Measurements from ENCODE around the gene HCFC1.

DNA sequence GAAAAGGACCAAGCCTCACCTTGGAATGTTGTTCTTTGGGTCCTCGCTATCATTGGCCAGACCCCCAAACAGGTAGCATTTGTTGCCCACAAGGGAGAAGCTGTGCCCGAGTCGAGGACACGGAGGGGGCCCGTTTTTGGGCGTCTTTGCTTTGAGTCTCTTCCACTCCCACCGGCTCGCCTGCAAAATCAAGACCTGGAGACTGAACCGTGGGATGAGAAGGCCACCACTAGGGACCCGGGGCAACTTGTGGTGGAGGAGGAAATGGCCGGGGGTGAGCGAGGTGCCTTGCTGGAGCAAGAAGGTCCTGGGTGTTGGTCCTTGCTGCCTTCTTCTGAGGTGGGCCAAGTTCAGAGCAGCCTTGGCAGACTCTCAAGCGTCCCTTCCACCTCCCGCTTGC lies 7.5 kb downstream of the HCFC1 start:
- TF ChIP-seq CTCF (IDR thresholded peaks at IDR 0.05; ENCODE audit: poor library complexity) (no peak), EZH2 (IDR thresholded peaks at IDR 0.05; ENCODE audit: borderline replicate concordance) (no peak), EZH2phosphoT487 (IDR thresholded peaks at IDR 0.05; ENCODE audit: low read depth, severe bottlenecking, unreplicated experiment) (no peak)

Data from hepatocyte (in vitro differentiated cells).